Calu3 (cell line): ENCODE measurements around the gene ORC4. TPM values are rescaled to one million over a fixed set of nuclear protein-coding genes. Genes with fewer than 3 reads are reported as not detected.

Experiments
- BruUV-seq: library from RNA; stranded (reverse); fragments of 400-500 nt; replicated peaks from 2 replicates; lab custom pipeline; 2021; lab: Mats Ljungman, UMichigan
- CTCF ChIA-PET: fragments of 300-600 bp; sonication (Branson Sonifier 250); formaldehyde crosslinking; loops from one replicate; lab custom pipeline; 2022; ENCODE audit warnings: antibody characterized with exemption; lab: Charles Lee
- DNase-seq: peaks from one replicate; pipeline ENCODE4 v3.0.0; 2022
- H3K27ac Mint-ChIP-seq: one replicate; pipeline ENCODE4 v1.8.0; 2022; ENCODE audit warnings: mixed read lengths; ENCODE audit not compliant: unreplicated experiment
- H3K27me3 Mint-ChIP-seq: one replicate; pipeline ENCODE4 v1.8.0; 2022; ENCODE audit warnings: mixed read lengths; ENCODE audit not compliant: unreplicated experiment
- H3K36me3 Mint-ChIP-seq: one replicate; pipeline ENCODE4 v1.8.0; 2022; ENCODE audit warnings: mild to moderate bottlenecking, moderate library complexity, mixed read lengths; ENCODE audit not compliant: insufficient read depth, unreplicated experiment
- H3K4me1 Mint-ChIP-seq: one replicate; pipeline ENCODE4 v1.8.0; 2022; ENCODE audit warnings: mild to moderate bottlenecking, low read depth, mixed read lengths; ENCODE audit not compliant: unreplicated experiment
- H3K4me3 Mint-ChIP-seq: one replicate; pipeline ENCODE4 v1.8.0; 2022; ENCODE audit warnings: mild to moderate bottlenecking, low read depth, moderate library complexity, mixed read lengths; ENCODE audit not compliant: unreplicated experiment
- H3K9me3 Mint-ChIP-seq: one replicate; pipeline ENCODE4 v1.8.0; 2022; ENCODE audit warnings: low read depth, mixed read lengths; ENCODE audit not compliant: unreplicated experiment
- intact Hi-C: fragments of 100-400 bp; cut with micrococcal nuclease; formaldehyde crosslinking; loops from one replicate; pipeline ENCODE4 v1.10.0; 2022; ENCODE audit not compliant: unreplicated experiment
- total RNA-seq: library from RNA; stranded (reverse); gene quantifications from 2 replicates; pipeline ENCODE4 v1.2.3, GENCODE V29; 2022
- TF ChIP-seq, protein P1 (sequence below): fragments of 200-600 bp; IDR thresholded peaks from one replicate; pipeline ENCODE4 v1.8.0; 2022; ENCODE audit warnings: antibody characterized with exemption; ENCODE audit not compliant: unreplicated experiment

Gene ORC4
- total RNA-seq, 1 experiment from 2014 or later, result 59.2 TPM

DNA sequence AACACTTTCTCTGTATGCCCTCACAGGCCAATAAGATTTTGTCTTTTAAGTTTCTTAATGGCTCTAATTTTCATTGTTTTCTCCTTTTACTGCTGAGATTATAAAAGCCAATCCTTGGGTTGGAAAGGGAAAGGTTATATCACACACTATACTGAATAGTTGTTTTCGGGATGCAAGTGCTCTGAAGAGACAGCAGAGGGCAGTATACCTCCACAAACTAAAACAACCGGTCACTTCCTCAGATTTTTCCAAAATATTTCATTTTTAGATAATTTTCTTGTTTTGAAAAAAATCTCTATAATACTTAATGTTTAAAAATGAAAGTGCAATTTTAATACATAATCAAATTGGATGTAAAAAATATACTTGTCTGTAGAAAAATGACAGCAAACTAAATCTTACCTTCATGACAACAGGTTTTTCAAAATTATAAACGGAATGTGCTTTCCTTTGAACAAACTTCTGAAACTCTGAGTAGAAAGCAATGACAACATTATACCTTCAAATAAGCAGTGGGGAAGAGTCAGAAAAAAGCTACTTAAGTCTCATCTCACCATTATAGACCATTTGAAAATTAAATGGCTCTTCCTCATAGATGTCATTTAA is 82.7 kb downstream of the ORC4 start:
- DNase-seq, result no peak
- Mint-ChIP-seq H3K4me3 (no peak overlapping the region), H3K27me3 (no peaks in the 10 kb centered on the region), H3K4me1 (no peaks in the 10 kb centered on the region), H3K9me3 (no peaks in the 10 kb centered on the region), H3K27ac (no peak overlapping the region), H3K36me3 (peaks cover 5% of the 10 kb centered on the region)
- CTCF ChIA-PET, result no interaction called here
- intact Hi-C loops, result loop anchor here (1.0 to 5.0 kb wide), 2 partner anchors 264 to 571 kb away; no protein-coding TSS in a partner anchor
- no TSS peak for BruUV-seq
- TF ChIP-seq, protein P1, sequence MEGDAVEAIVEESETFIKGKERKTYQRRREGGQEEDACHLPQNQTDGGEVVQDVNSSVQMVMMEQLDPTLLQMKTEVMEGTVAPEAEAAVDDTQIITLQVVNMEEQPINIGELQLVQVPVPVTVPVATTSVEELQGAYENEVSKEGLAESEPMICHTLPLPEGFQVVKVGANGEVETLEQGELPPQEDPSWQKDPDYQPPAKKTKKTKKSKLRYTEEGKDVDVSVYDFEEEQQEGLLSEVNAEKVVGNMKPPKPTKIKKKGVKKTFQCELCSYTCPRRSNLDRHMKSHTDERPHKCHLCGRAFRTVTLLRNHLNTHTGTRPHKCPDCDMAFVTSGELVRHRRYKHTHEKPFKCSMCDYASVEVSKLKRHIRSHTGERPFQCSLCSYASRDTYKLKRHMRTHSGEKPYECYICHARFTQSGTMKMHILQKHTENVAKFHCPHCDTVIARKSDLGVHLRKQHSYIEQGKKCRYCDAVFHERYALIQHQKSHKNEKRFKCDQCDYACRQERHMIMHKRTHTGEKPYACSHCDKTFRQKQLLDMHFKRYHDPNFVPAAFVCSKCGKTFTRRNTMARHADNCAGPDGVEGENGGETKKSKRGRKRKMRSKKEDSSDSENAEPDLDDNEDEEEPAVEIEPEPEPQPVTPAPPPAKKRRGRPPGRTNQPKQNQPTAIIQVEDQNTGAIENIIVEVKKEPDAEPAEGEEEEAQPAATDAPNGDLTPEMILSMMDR, result peak; percentile 80

DNA sequence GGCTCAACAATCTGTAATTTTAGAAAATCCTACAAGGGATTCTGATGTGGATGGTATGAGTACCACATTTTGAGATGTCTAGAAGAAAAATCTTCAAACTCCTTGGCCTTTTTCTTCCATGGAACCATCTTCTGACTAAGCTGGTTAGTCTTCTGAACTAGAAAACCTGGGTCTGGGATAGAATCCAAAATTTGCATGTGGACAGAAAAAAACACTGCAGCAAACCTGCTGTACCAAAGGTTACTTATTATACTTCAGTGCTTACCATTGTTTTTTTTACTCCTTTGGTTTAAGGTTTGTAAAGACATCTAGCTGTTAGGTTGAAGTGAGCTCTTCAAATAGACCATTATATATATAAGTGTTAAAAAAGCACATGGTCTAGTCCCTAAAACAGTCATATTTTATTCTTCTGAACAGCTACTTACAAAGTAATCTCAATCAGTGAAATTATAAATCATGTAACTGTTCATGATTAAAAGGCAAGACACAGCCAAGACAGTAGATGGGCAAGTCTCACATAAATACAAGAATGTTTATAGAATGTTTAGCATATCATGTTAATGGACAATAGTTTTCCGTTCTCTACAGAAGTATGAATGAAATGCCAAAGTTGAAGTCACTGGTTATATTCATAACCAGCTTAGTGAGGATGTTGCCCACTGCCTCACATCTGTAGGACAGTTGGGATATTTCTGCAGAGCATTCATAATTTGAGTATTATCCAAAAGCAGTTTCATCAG is 85.5 kb downstream of the ORC4 start:
- Mint-ChIP-seq H3K27ac (no peak overlapping the region), H3K4me1 (no peaks in the 10 kb centered on the region), H3K9me3 (no peaks in the 10 kb centered on the region), H3K27me3 (no peaks in the 10 kb centered on the region), H3K36me3 (peaks cover 6% of the 10 kb centered on the region), H3K4me3 (no peak overlapping the region)
- intact Hi-C loops, result loop anchor here (5.0 kb wide), 1 partner anchor 267 kb away; no protein-coding TSS in a partner anchor
- TF ChIP-seq, protein P1, result no peak
- CTCF ChIA-PET, result interaction anchor here (1.7 kb wide), 1 partner anchor 574 kb away, joined by 3 read pairs; no protein-coding TSS in a partner anchor
- DNase-seq, result no peak
- BruUV-seq, result no TSS peak

GRCh38 chr2:147933931-147934330 is 86.6 kb downstream of the ORC4 start:
- no peak overlapping the region for H3K27ac Mint-ChIP-seq
- intact Hi-C loops, result no loop called here
- TF ChIP-seq, protein P1, result no peak
- H3K36me3 Mint-ChIP-seq, result peaks cover 8% of the 10 kb centered on the region
- H3K4me3 Mint-ChIP-seq, result no peak overlapping the region
- DNase-seq, result no peak
- BruUV-seq, result no TSS peak
- H3K4me1 Mint-ChIP-seq, result no peaks in the 10 kb centered on the region
- H3K9me3 Mint-ChIP-seq, result no peaks in the 10 kb centered on the region
- H3K27me3 Mint-ChIP-seq, result no peaks in the 10 kb centered on the region
- CTCF ChIA-PET, result no interaction called here

- no peak overlapping the region for H3K27ac Mint-ChIP-seq
- TF ChIP-seq, protein P1, result no peak
- no peaks in the 10 kb centered on the region for H3K27me3 Mint-ChIP-seq
- peaks cover 10% of the 10 kb centered on the region for H3K36me3 Mint-ChIP-seq
- DNase-seq, result no peak
- H3K4me3 Mint-ChIP-seq, result no peak overlapping the region
- no peaks in the 10 kb centered on the region for H3K4me1 Mint-ChIP-seq
- H3K9me3 Mint-ChIP-seq, result no peaks in the 10 kb centered on the region
- intact Hi-C loops, result no loop called here
- CTCF ChIA-PET, result no interaction called here
- BruUV-seq, result no TSS peak
These were observed 93.4 kb downstream of the ORC4 start for GRCh38 chr2:147927053-147927588.
